Measurements from ENCODE around the gene PIP4K2A. TPM values are rescaled to one million over a fixed set of nuclear protein-coding genes. Genes with fewer than 3 reads are reported as not detected.

The PIP4K2A gene
- total and polyA plus RNA-seq, 4 donors: 7.3 to 42.2 (median 27.6) TPM

- H3K27ac ChIP-seq (ENCODE audit: low read depth in 1 of 2, low read length in 1 of 2): no peak overlapping the region
- H3K4me3 ChIP-seq: no peak overlapping the region
- H3K9me3 ChIP-seq (ENCODE audit: control insufficient read depth in 4 of 4, insufficient read depth in 3 of 4, low read length in 3 of 4): no peaks in the 10 kb centered on the region
- 88 to 90% methylated on average over 1 of the region's 1 CpG for WGBS, 2 donors
- no peak for TF ChIP-seq CTCF (IDR thresholded peaks at IDR 0.05; ENCODE audit: control extremely low read depth, extremely low read depth)
- no peak for DNase-seq
- H3K36me3 ChIP-seq (ENCODE audit: control insufficient read depth in 4 of 4, insufficient read depth in 4 of 4, low read length in 4 of 4): peaks cover 0 to 1% (median 0%) of the 10 kb centered on the region in 4 donors
- H3K4me1 ChIP-seq (ENCODE audit: control insufficient read depth in 5 of 5, insufficient read depth in 5 of 5, low read length in 5 of 5): peaks cover 6 to 13% (median 8%) of the 10 kb centered on the region in 5 donors
- H3K27me3 ChIP-seq (ENCODE audit: control insufficient read depth in 3 of 3, insufficient read depth in 3 of 3, low read length in 2 of 3): no peaks in the 10 kb centered on the region
- H3K9ac ChIP-seq (ENCODE audit: insufficient read depth in 1 of 2, low read length in 2 of 2): no peak overlapping the region
- no peak for ATAC-seq (ENCODE audit: insufficient read depth, low FRiP score)
These were observed 34.8 kb downstream of the PIP4K2A start for GRCh38 chr10:22679608-22680007.

GRCh38 chr10:22677333-22677732, 37.0 kb downstream of the PIP4K2A start:
- Histone ChIP-seq H3K27ac (ENCODE audit: low read depth in 1 of 2, low read length in 1 of 2) (no peak overlapping the region), H3K4me3 (no peak overlapping the region), H3K27me3 (ENCODE audit: control insufficient read depth in 3 of 3, insufficient read depth in 3 of 3, low read length in 2 of 3) (no peaks in the 10 kb centered on the region), H3K9me3 (ENCODE audit: control insufficient read depth in 4 of 4, insufficient read depth in 3 of 4, low read length in 3 of 4) (no peaks in the 10 kb centered on the region), H3K36me3 (ENCODE audit: control insufficient read depth in 4 of 4, insufficient read depth in 4 of 4, low read length in 4 of 4) (no peaks in the 10 kb centered on the region), H3K9ac (ENCODE audit: insufficient read depth in 1 of 2, low read length in 2 of 2) (no peak overlapping the region), H3K4me1 (ENCODE audit: control insufficient read depth in 5 of 5, insufficient read depth in 5 of 5, low read length in 5 of 5) (peaks cover 0 to 6% (median 1%) of the 10 kb centered on the region in 5 donors)
- WGBS, 2 donors: 69 to 87% methylated on average over 5 of the region's 5 CpGs
- no peak for TF ChIP-seq CTCF (IDR thresholded peaks at IDR 0.05; ENCODE audit: control extremely low read depth, extremely low read depth)
- no peak for ATAC-seq (ENCODE audit: insufficient read depth, low FRiP score)
- DNase-seq: no peak

- WGBS, 2 donors: 95 to 97% methylated on average over 1 of the region's 1 CpG
- H3K36me3 ChIP-seq (ENCODE audit: control insufficient read depth in 4 of 4, insufficient read depth in 4 of 4, low read length in 4 of 4): no peaks in the 10 kb centered on the region
- H3K27me3 ChIP-seq (ENCODE audit: control insufficient read depth in 3 of 3, insufficient read depth in 3 of 3, low read length in 2 of 3): no peaks in the 10 kb centered on the region
- no peak overlapping the region for H3K4me3 ChIP-seq
- no peak overlapping the region for H3K27ac ChIP-seq (ENCODE audit: low read depth in 1 of 2, low read length in 1 of 2)
- no peaks in the 10 kb centered on the region for H3K9me3 ChIP-seq (ENCODE audit: control insufficient read depth in 4 of 4, insufficient read depth in 3 of 4, low read length in 3 of 4)
- ATAC-seq (ENCODE audit: insufficient read depth, low FRiP score): no peak
- no peak for TF ChIP-seq CTCF (IDR thresholded peaks at IDR 0.05; ENCODE audit: control extremely low read depth, extremely low read depth)
- H3K9ac ChIP-seq (ENCODE audit: insufficient read depth in 1 of 2, low read length in 2 of 2): no peak overlapping the region
- H3K4me1 ChIP-seq (ENCODE audit: control insufficient read depth in 5 of 5, insufficient read depth in 5 of 5, low read length in 5 of 5): peaks cover 0 to 6% (median 0%) of the 10 kb centered on the region in 5 donors
- DNase-seq: no peak
These were observed 37.9 kb downstream of the PIP4K2A start for GRCh38 chr10:22676435-22676834.

- peaks cover 0 to 4% (median 0%) of the 10 kb centered on the region in 5 donors for H3K4me1 ChIP-seq (ENCODE audit: control insufficient read depth in 5 of 5, insufficient read depth in 5 of 5, low read length in 5 of 5)
- no peak overlapping the region for H3K27ac ChIP-seq (ENCODE audit: low read depth in 1 of 2, low read length in 1 of 2)
- H3K4me3 ChIP-seq: no peak overlapping the region
- H3K27me3 ChIP-seq (ENCODE audit: control insufficient read depth in 3 of 3, insufficient read depth in 3 of 3, low read length in 2 of 3): no peaks in the 10 kb centered on the region
- no peak for DNase-seq
- no peak for TF ChIP-seq CTCF (IDR thresholded peaks at IDR 0.05; ENCODE audit: control extremely low read depth, extremely low read depth)
- ATAC-seq (ENCODE audit: insufficient read depth, low FRiP score): no peak
- H3K9me3 ChIP-seq (ENCODE audit: control insufficient read depth in 4 of 4, insufficient read depth in 3 of 4, low read length in 3 of 4): no peaks in the 10 kb centered on the region
- WGBS, 2 donors: 63 to 79% methylated on average over 3 of the region's 3 CpGs
- H3K9ac ChIP-seq (ENCODE audit: insufficient read depth in 1 of 2, low read length in 2 of 2): no peak overlapping the region
- no peaks in the 10 kb centered on the region for H3K36me3 ChIP-seq (ENCODE audit: control insufficient read depth in 4 of 4, insufficient read depth in 4 of 4, low read length in 4 of 4)
These were observed 39.8 kb downstream of the PIP4K2A start for GRCh38 chr10:22674573-22674930.

Measured in lung (tissue), 12 donors.